Stimulated activated CD4-positive, alpha-beta T cell treated with anti-CD3 and anti-CD28 coated beads, Interleukin-12 subunit alpha, Interleukin-12 subunit beta, amount 100 ng/mL, for 48 hours (primary cell): Measurements from ENCODE around the gene SCO2.
"Not testable (repeated sequence)": the region's sequence is repeated elsewhere in the genome, so short reads cannot be mapped to it uniquely, and the experiment has no call there.

Experiments used
- DNase-seq, 3 donors: peaks; one replicate each; pipeline ENCODE4 v3.0.0-alpha.2; 2020; ENCODE audit warnings: low read depth in 2 of 3, low spot score in 1 of 3

Gene SCO2

GRCh38 chr22:50551160-50551752, 25.9 kb upstream of the SCO2 start:
- no peak for DNase-seq

GRCh38 chr22:50550395-50550794, 25.0 kb upstream of the SCO2 start:
- DNase-seq, result no peak

GRCh38 chr22:50548921-50549790, 23.8 kb upstream of the SCO2 start:
- DNase-seq, result no peak

GRCh38 chr22:50548040-50548920, 22.9 kb upstream of the SCO2 start:
- no peak for DNase-seq

- DNase-seq, result no peak
Measured at GRCh38 chr22:50547263-50547985, 22.0 kb upstream of the SCO2 start.

GRCh38 chr22:50546326-50547262, 21.2 kb upstream of the SCO2 start:
- DNase-seq, result no peak

- DNase-seq, result no peak
Measured at GRCh38 chr22:50545522-50546325, 20.3 kb upstream of the SCO2 start, which contains the start of gene KLHDC7B. Gene KLHDC7B (plus strand): TSS chr22:50545899. CDS start chr22:50546244, 345 bp downstream.

GRCh38 chr22:50544746-50545253, 19.4 kb upstream of the SCO2 start:
- no peak for DNase-seq

- DNase-seq, result peak; percentile 75 to 82 (median 80)
Measured at GRCh38 chr22:50544078-50544745, 18.8 kb upstream of the SCO2 start.

- no peak for DNase-seq
Measured at GRCh38 chr22:50542416-50542927, 17.1 kb upstream of the SCO2 start.

GRCh38 chr22:50541667-50542026, 16.2 kb upstream of the SCO2 start:
- not testable (repeated sequence) for DNase-seq

- no peak for DNase-seq
Measured at GRCh38 chr22:50540381-50540780, 15.0 kb upstream of the SCO2 start.

- no peak for DNase-seq
Measured at GRCh38 chr22:50537765-50538164, 12.4 kb upstream of the SCO2 start.

GRCh38 chr22:50536226-50536625, 10.8 kb upstream of the SCO2 start:
- DNase-seq, result no peak

- DNase-seq, result no peak
Measured at GRCh38 chr22:50535113-50535512, 9.7 kb upstream of the SCO2 start.

GRCh38 chr22:50533856-50534711, 8.7 kb upstream of the SCO2 start:
- not testable (repeated sequence) for DNase-seq
